Liver (tissue), 9 donors: ENCODE results near the gene LPCAT1. TPM values are rescaled to one million over a fixed set of nuclear protein-coding genes. Genes with fewer than 3 reads are reported as not detected.

Source experiments
- DNase-seq: peaks from one replicate; pipeline ENCODE4 v3.0.0-alpha.2; 2017; ENCODE audit warnings: low spot score
- H3K27ac ChIP-seq, 2 donors: one replicate each; pipeline ENCODE4 v1.7.0; 2013; ENCODE audit warnings: inconsistent platforms in 2 of 2, low read length in 2 of 2, control low read depth in 1 of 2, low read depth in 1 of 2, mild to moderate bottlenecking in 1 of 2
- H3K27me3 ChIP-seq, 4 donors: one replicate each; pipeline versions ENCODE4 v1.6.1 to v1.7.0; 2013; ENCODE audit warnings: low read length in 3 of 4, inconsistent platforms in 1 of 4, mild to moderate bottlenecking in 1 of 4, moderate library complexity in 1 of 4; ENCODE audit not compliant: control insufficient read depth in 4 of 4, insufficient read depth in 4 of 4
- H3K36me3 ChIP-seq, 4 donors: one replicate each; pipeline versions ENCODE4 v1.6.1 to v1.7.0; 2013; ENCODE audit warnings: low read length in 3 of 4, mild to moderate bottlenecking in 3 of 4, low read depth in 1 of 4, moderate library complexity in 1 of 4; ENCODE audit not compliant: control insufficient read depth in 4 of 4, insufficient read depth in 3 of 4
- H3K4me1 ChIP-seq, 4 donors: one replicate each; pipeline versions ENCODE4 v1.6.1 to v1.7.0; 2013; ENCODE audit warnings: low read length in 3 of 4, mild to moderate bottlenecking in 3 of 4, moderate library complexity in 1 of 4; ENCODE audit not compliant: control insufficient read depth in 4 of 4, insufficient read depth in 4 of 4
- H3K4me3 ChIP-seq, 3 donors: one replicate each; pipeline versions ENCODE4 v1.6.1 to v1.7.0; 2013; ENCODE audit warnings: low read length in 3 of 3, control low read depth in 1 of 3, low read depth in 1 of 3, mild to moderate bottlenecking in 1 of 3
- H3K9ac ChIP-seq, 2 donors: one replicate each; pipeline ENCODE4 v1.7.0; 2013; ENCODE audit warnings: low read length in 2 of 2, mild to moderate bottlenecking in 2 of 2, moderate library complexity in 2 of 2, control low read depth in 1 of 2, low read depth in 1 of 2
- H3K9me3 ChIP-seq, 4 donors: one replicate each; pipeline versions ENCODE4 v1.6.1 to v1.7.0; 2013; ENCODE audit warnings: low read length in 3 of 4; ENCODE audit not compliant: control insufficient read depth in 4 of 4
- CTCF ChIP-seq: fragments of 150-350 bp; IDR thresholded peaks from 2 replicates; pipeline ENCODE4 v1.5.1; 2017; ENCODE audit warnings: improper control_type of control experiment, low read depth, low read length; ENCODE audit not compliant: missing input control
- FOXA1 ChIP-seq: IDR thresholded peaks from 2 replicates; pipeline ENCODE4 v1.6.1; 2016; ENCODE audit warnings: antibody characterized with exemption
- FOXA2 ChIP-seq: IDR thresholded peaks from 2 replicates; pipeline ENCODE4 v1.6.1; 2016; ENCODE audit warnings: antibody characterized with exemption
- GABPA ChIP-seq, 2 donors: IDR thresholded peaks in 1 of 2; conservative IDR thresholded peaks in 1 of 2; 2 replicates each; pipeline ENCODE4 v1.6.1; 2016; ENCODE audit warnings: antibody characterized with exemption in 2 of 2, mild to moderate bottlenecking in 1 of 2, moderate library complexity in 1 of 2
- HNF4A ChIP-seq, 2 donors: conservative IDR thresholded peaks; 2 replicates each; pipeline ENCODE4 v1.6.1; 2016; ENCODE audit warnings: antibody characterized with exemption in 2 of 2, mild to moderate bottlenecking in 2 of 2
- JUND ChIP-seq, 2 donors: IDR thresholded peaks; 2 replicates each; pipeline ENCODE4 v1.6.1; 2016; ENCODE audit warnings: antibody characterized with exemption in 2 of 2
- NR2F2 ChIP-seq: IDR thresholded peaks from 2 replicates; pipeline ENCODE4 v1.6.1; 2016; ENCODE audit warnings: antibody characterized with exemption
- RAD21 ChIP-seq, 2 donors: IDR thresholded peaks; 2 replicates each; pipeline ENCODE4 v1.6.1; 2016; ENCODE audit warnings: antibody characterized with exemption in 2 of 2, mild to moderate bottlenecking in 2 of 2
- REST ChIP-seq: IDR thresholded peaks from 2 replicates; pipeline ENCODE4 v1.6.1; 2016; ENCODE audit warnings: antibody characterized with exemption, mild to moderate bottlenecking
- RXRA ChIP-seq, 2 donors: IDR thresholded peaks; 2 replicates each; pipeline ENCODE4 v1.6.1; 2017 to 2018; ENCODE audit warnings: antibody characterized with exemption in 2 of 2, mild to moderate bottlenecking in 1 of 2
- SP1 ChIP-seq: IDR thresholded peaks from 2 replicates; pipeline ENCODE4 v1.6.1; 2018; ENCODE audit warnings: antibody characterized with exemption, mild to moderate bottlenecking
- TAF1 ChIP-seq: conservative IDR thresholded peaks from 2 replicates; pipeline ENCODE4 v1.6.1; 2016; ENCODE audit warnings: antibody characterized with exemption, mild to moderate bottlenecking
- YY1 ChIP-seq: IDR thresholded peaks from 2 replicates; pipeline ENCODE4 v1.6.1; 2016; ENCODE audit warnings: antibody characterized with exemption, mild to moderate bottlenecking
- ZBTB33 ChIP-seq: IDR thresholded peaks from 2 replicates; pipeline ENCODE4 v1.6.1; 2016; ENCODE audit warnings: antibody characterized with exemption
- WGBS: extraction: QIAGEN DNeasy Blood & Tissue Kit; methylation state at CpG from one replicate; pipeline ENCODE4 v1.1.7; 2013; 5-methylcytosine and 5-hydroxymethylcytosine counted together
- polyA plus RNA-seq, 2 donors: library from polyadenylated mRNA; stranded (reverse) in 1 of 2; unstranded in 1 of 2; fragments of 200-250 nt in 1 of 2; fragments of >200 nt in 1 of 2; fragmentation: Nextera tagmentation in 1 of 2; extraction: Ambion mirVana in 1 of 2; gene quantifications; one replicate each; pipeline versions ENCODE4 v1.2.1 to v1.2.3, GENCODE V29; 2013 to 2015
- total RNA-seq, 2 donors: library from RNA; depleted of rRNA; stranded (reverse); fragments of >200 nt; gene quantifications; one replicate each; pipeline ENCODE4 v1.2.3, GENCODE V29; 2014
- donor health status: healthy.
- donor health status: healthy.
- donor health status: healthy.
- donor health status: healthy.
- donor health status: healthy.

The LPCAT1 gene
- total and polyA plus RNA-seq, 4 donors = 1.5 to 12.8 (median 9.9) TPM

GRCh38 chr5:1497242-1497777 lies 26.4 kb downstream of the LPCAT1 start:
- Histone ChIP-seq H3K36me3 (peaks cover 0 to 2% (median 0%) of the 10 kb centered on the region in 4 donors), H3K27me3 (no peaks in the 10 kb centered on the region), H3K27ac (no peak overlapping the region), H3K4me1 (peaks cover 0 to 8% (median 0%) of the 10 kb centered on the region in 4 donors), H3K9me3 (no peaks in the 10 kb centered on the region), H3K4me3 (no peak overlapping the region), H3K9ac (no peak overlapping the region)
- WGBS = 90% methylated on average over 14 of the region's 14 CpGs
- no peak for TF ChIP-seq SP1
- no peak for TF ChIP-seq ZBTB33
- TF ChIP-seq JUND (IDR thresholded peaks at IDR 0.05) = no peak
- TF ChIP-seq REST = no peak
- TF ChIP-seq FOXA1 = no peak
- no peak for DNase-seq

GRCh38 chr5:1495525-1495897 lies 28.2 kb downstream of the LPCAT1 start:
- H3K4me1 ChIP-seq = peaks cover 0 to 5% (median under 1%) of the 10 kb centered on the region in 4 donors
- no peaks in the 10 kb centered on the region for H3K9me3 ChIP-seq
- H3K27ac ChIP-seq = peak overlapping the region in 1 of 2 donors; percentile 56
- no peak overlapping the region for H3K4me3 ChIP-seq
- 78% methylated on average over 6 of the region's 6 CpGs for WGBS
- TF ChIP-seq RAD21 (IDR thresholded peaks at IDR 0.05) (no peak), SP1 (no peak)
- no peak for DNase-seq
- H3K9ac ChIP-seq = no peak overlapping the region
- peaks cover 0 to 2% (median 0%) of the 10 kb centered on the region in 4 donors for H3K36me3 ChIP-seq
- no peaks in the 10 kb centered on the region for H3K27me3 ChIP-seq

GRCh38 chr5:1494780-1495524 lies 28.8 kb downstream of the LPCAT1 start:
- Histone ChIP-seq H3K27ac (peak overlapping the region; percentile 38 to 56), H3K27me3 (no peaks in the 10 kb centered on the region), H3K4me1 (peaks cover 0 to 3% (median under 1%) of the 10 kb centered on the region in 4 donors), H3K4me3 (no peak overlapping the region), H3K36me3 (peaks cover 0 to 2% (median 0%) of the 10 kb centered on the region in 4 donors), H3K9ac (no peak overlapping the region), H3K9me3 (no peaks in the 10 kb centered on the region)
- no peak for DNase-seq
- 86% methylated on average over 50 of the region's 50 CpGs for WGBS
- no peak for TF ChIP-seq RXRA (IDR thresholded peaks at IDR 0.05)
- TF ChIP-seq GABPA (IDR thresholded peaks at IDR 0.05 in 1 of 2, conservative IDR thresholded peaks at IDR 0.05 in 1 of 2) = no peak
- TF ChIP-seq REST = no peak
- no peak for TF ChIP-seq FOXA2
- TF ChIP-seq HNF4A (conservative IDR thresholded peaks at IDR 0.05) = no peak
- no peak for TF ChIP-seq SP1
- TF ChIP-seq CTCF = no peak
- TF ChIP-seq TAF1 = no peak
- TF ChIP-seq YY1 = no peak
- no peak for TF ChIP-seq RAD21 (IDR thresholded peaks at IDR 0.05)
- no peak for TF ChIP-seq FOXA1
- TF ChIP-seq NR2F2 = no peak
- TF ChIP-seq JUND (IDR thresholded peaks at IDR 0.05) = no peak
